ENCODE data around the gene ENOSF1.

GRCh38 chr18:652131-652530, 60.3 kb downstream of the ENOSF1 start:
- TF ChIP-seq CTCF (conservative IDR thresholded peaks at IDR 0.05) (no peak), EZH2 (IDR thresholded peaks at IDR 0.05; ENCODE audit: low read depth) (no peak)
